Neuronal stem cell (in vitro differentiated cells): ENCODE data around the gene DOHH.
A peak's percentile ranks its signal among the peaks of the same experiment; 100 is the strongest.

ENCODE experiments used
- DNase-seq: peaks from one replicate; pipeline ENCODE4 v3.0.0-alpha.2; 2013; ENCODE audit warnings: low spot score
- H2AFZ ChIP-seq: one replicate; pipeline ENCODE4 v1.6.1; 2013; ENCODE audit warnings: mild to moderate bottlenecking, low read length, inconsistent platforms
- H2AK5ac ChIP-seq: 2 replicates; pipeline ENCODE4 v1.6.1; 2013; ENCODE audit warnings: low read depth, mild to moderate bottlenecking, inconsistent platforms, low read length, moderate library complexity, mixed read lengths
- H2BK120ac ChIP-seq: 2 replicates; pipeline ENCODE4 v1.6.1; 2013; ENCODE audit warnings: low read depth, mild to moderate bottlenecking, inconsistent platforms, low read length, moderate library complexity, mixed read lengths
- H2BK12ac ChIP-seq: one replicate; pipeline ENCODE4 v1.6.1; 2013; ENCODE audit warnings: low read length, inconsistent platforms
- H2BK15ac ChIP-seq: 2 replicates; pipeline ENCODE4 v1.6.1; 2013; ENCODE audit warnings: mild to moderate bottlenecking, low read length, inconsistent platforms, mixed read lengths
- H2BK5ac ChIP-seq: one replicate; pipeline ENCODE4 v1.6.1; 2013; ENCODE audit warnings: inconsistent platforms, mild to moderate bottlenecking, low read length, moderate library complexity
- H3K14ac ChIP-seq: one replicate; pipeline ENCODE4 v1.6.1; 2013; ENCODE audit warnings: low read length, inconsistent platforms
- H3K18ac ChIP-seq: 2 replicates; pipeline ENCODE4 v1.6.1; 2013; ENCODE audit warnings: low read length, inconsistent platforms
- H3K23ac ChIP-seq: 2 replicates; pipeline ENCODE4 v1.6.1; 2013; ENCODE audit warnings: low read depth, mild to moderate bottlenecking, mixed read lengths, low read length, inconsistent platforms; ENCODE audit not compliant: poor library complexity
- H3K27ac ChIP-seq: replicated peaks from 3 replicates; pipeline ENCODE4 v1.5.1; 2013; ENCODE audit warnings: low read length, inconsistent platforms
- H3K27me3 ChIP-seq, 3 experiments: 2 replicates each; pipeline ENCODE4 v1.6.1; 2013; ENCODE audit warnings: low read length in 3 of 3, mild to moderate bottlenecking in 2 of 3, inconsistent platforms in 1 of 3, low read depth in 1 of 3, mixed read lengths in 1 of 3, moderate library complexity in 1 of 3; ENCODE audit not compliant: control insufficient read depth in 3 of 3, insufficient read depth in 3 of 3
- H3K36me3 ChIP-seq, 2 donors: replicated peaks in 1 of 2; 2 replicates each; pipeline ENCODE4 v1.6.1; 2013; ENCODE audit warnings: low read length in 2 of 2; ENCODE audit not compliant: control insufficient read depth in 2 of 2, insufficient read depth in 2 of 2
- H3K4ac ChIP-seq: 2 replicates; pipeline ENCODE4 v1.6.1; 2013; ENCODE audit warnings: inconsistent platforms, mild to moderate bottlenecking, low read length, moderate library complexity
- H3K4me1 ChIP-seq, 2 donors: 1 replicate in 1 of 2; 2 replicates in 1 of 2; pipeline ENCODE4 v1.6.1; 2013; ENCODE audit warnings: low read length in 2 of 2, low read depth in 1 of 2; ENCODE audit not compliant: control insufficient read depth in 2 of 2, insufficient read depth in 1 of 2
- H3K4me2 ChIP-seq: one replicate; pipeline ENCODE4 v1.6.1; 2013; ENCODE audit warnings: mild to moderate bottlenecking, low read length, inconsistent platforms; ENCODE audit not compliant: insufficient read depth, poor library complexity, severe bottlenecking
- H3K4me3 ChIP-seq, 2 donors: 2 replicates each; pipeline ENCODE4 v1.5.1; 2013; ENCODE audit warnings: low read length in 2 of 2, mild to moderate bottlenecking in 2 of 2, inconsistent platforms in 1 of 2, moderate library complexity in 1 of 2
- H3K79me1 ChIP-seq: one replicate; pipeline ENCODE4 v1.6.1; 2013; ENCODE audit warnings: low read depth, mild to moderate bottlenecking, inconsistent platforms, low read length, moderate library complexity
- H3K9ac ChIP-seq: one replicate; pipeline ENCODE4 v1.6.1; 2013; ENCODE audit warnings: mild to moderate bottlenecking, low read depth, low read length, inconsistent platforms; ENCODE audit not compliant: poor library complexity
- H3K9me3 ChIP-seq, 2 donors: replicated peaks in 1 of 2; 2 replicates each; pipeline versions ENCODE3 to v1.6.1; 2013; ENCODE audit warnings: low read length in 2 of 2, mild to moderate bottlenecking in 2 of 2, inconsistent platforms in 1 of 2, low read depth in 1 of 2, mixed read lengths in 1 of 2, moderate library complexity in 1 of 2; ENCODE audit not compliant: control insufficient read depth in 2 of 2, insufficient read depth in 1 of 2
- H4K8ac ChIP-seq: one replicate; pipeline ENCODE4 v1.6.1; 2013; ENCODE audit warnings: low read depth, mild to moderate bottlenecking, inconsistent platforms, low read length, moderate library complexity
- H4K91ac ChIP-seq: one replicate; pipeline ENCODE4 v1.6.1; 2013; ENCODE audit warnings: low read length, low read depth, mild to moderate bottlenecking, inconsistent platforms; ENCODE audit not compliant: poor library complexity
- WGBS, 2 donors: extraction: QIAGEN DNeasy Blood & Tissue Kit; methylation state at CpG; one replicate each; pipeline ENCODE4 v1.1.7; 2013; ENCODE audit warnings: missing lambda C conversion rate in 2 of 2, mixed read lengths in 1 of 2; ENCODE audit not compliant: insufficient read length in 2 of 2, insufficient replicate concordance in 1 of 2; ENCODE audit errors: extremely low coverage in 2 of 2; 5-methylcytosine and 5-hydroxymethylcytosine counted together

The DOHH gene

GRCh38 chr19:3477506-3477905 lies 23.0 kb downstream of the DOHH start:
- no peak overlapping the region for H2AK5ac ChIP-seq
- no peak overlapping the region for H2BK120ac ChIP-seq
- H3K9ac ChIP-seq = no peak overlapping the region
- no peak overlapping the region for H3K4me3 ChIP-seq
- no peak overlapping the region for H3K14ac ChIP-seq
- H3K27me3 ChIP-seq = peaks cover 0 to 33% (median 4%) of the 10 kb centered on the region in 3 experiments
- no peaks in the 10 kb centered on the region for H3K79me1 ChIP-seq
- H2AFZ ChIP-seq = no peak overlapping the region
- H3K18ac ChIP-seq = no peak overlapping the region
- no peak overlapping the region for H4K91ac ChIP-seq
- no peak overlapping the region for H3K4me2 ChIP-seq
- H3K4ac ChIP-seq = no peak overlapping the region
- no peak overlapping the region for H2BK5ac ChIP-seq
- peaks cover 2 to 6% of the 10 kb centered on the region in 2 donors for H3K4me1 ChIP-seq
- no peaks in the 10 kb centered on the region for H3K9me3 ChIP-seq
- no peak overlapping the region for H4K8ac ChIP-seq
- no peak for DNase-seq
- no peak overlapping the region for H3K27ac ChIP-seq
- no peak overlapping the region for H3K23ac ChIP-seq
- no peak overlapping the region for H2BK12ac ChIP-seq
- no peaks in the 10 kb centered on the region for H3K36me3 ChIP-seq
- no peak overlapping the region for H2BK15ac ChIP-seq

GRCh38 chr19:3476830-3477229 lies 23.6 kb downstream of the DOHH start:
- H3K4me2 ChIP-seq = no peak overlapping the region
- no peak overlapping the region for H3K4me3 ChIP-seq
- H4K8ac ChIP-seq = no peak overlapping the region
- H3K9me3 ChIP-seq = peaks cover 0 to 1% of the 10 kb centered on the region in 2 donors
- H2BK12ac ChIP-seq = no peak overlapping the region
- H3K9ac ChIP-seq = no peak overlapping the region
- peaks cover 2 to 5% of the 10 kb centered on the region in 2 donors for H3K4me1 ChIP-seq
- H3K79me1 ChIP-seq = no peaks in the 10 kb centered on the region
- no peak overlapping the region for H3K4ac ChIP-seq
- H3K27ac ChIP-seq = no peak overlapping the region
- WGBS, 2 donors = no CpG with 5 or more reads among the region's 2 CpGs
- no peak overlapping the region for H3K14ac ChIP-seq
- no peak overlapping the region for H4K91ac ChIP-seq
- peaks cover 0 to 28% (median 4%) of the 10 kb centered on the region in 3 experiments for H3K27me3 ChIP-seq
- no peak overlapping the region for H3K18ac ChIP-seq
- no peak overlapping the region for H2BK120ac ChIP-seq
- no peak overlapping the region for H2AFZ ChIP-seq
- no peaks in the 10 kb centered on the region for H3K36me3 ChIP-seq
- H2BK5ac ChIP-seq = no peak overlapping the region
- H2AK5ac ChIP-seq = no peak overlapping the region
- no peak overlapping the region for H3K23ac ChIP-seq
- H2BK15ac ChIP-seq = no peak overlapping the region
- no peak for DNase-seq

GRCh38 chr19:3475449-3475848 lies 25.0 kb downstream of the DOHH start:
- Histone ChIP-seq H2AK5ac (no peak overlapping the region), H3K18ac (no peak overlapping the region), H3K9me3 (peaks cover 0 to 2% of the 10 kb centered on the region in 2 donors), H2BK120ac (no peak overlapping the region), H3K4me3 (no peak overlapping the region), H3K79me1 (no peaks in the 10 kb centered on the region), H3K27ac (no peak overlapping the region), H3K27me3 (peaks cover 0 to 18% (median 4%) of the 10 kb centered on the region in 3 experiments), H2BK5ac (no peak overlapping the region), H3K23ac (no peak overlapping the region), H3K4me1 (peaks cover 0 to under 1% of the 10 kb centered on the region in 2 donors), H3K14ac (no peak overlapping the region), H2BK15ac (no peak overlapping the region), H4K91ac (no peak overlapping the region), H3K4me2 (no peak overlapping the region), H3K36me3 (no peaks in the 10 kb centered on the region), H2BK12ac (no peak overlapping the region), H4K8ac (no peak overlapping the region), H3K9ac (no peak overlapping the region), H3K4ac (no peak overlapping the region), H2AFZ (no peak overlapping the region)
- 100% methylated on average over 3 of the region's 4 CpGs; no CpG with 5 or more reads in 1 of the 2 donors for WGBS, 2 donors
- DNase-seq = no peak

- no peak overlapping the region for H3K4me2 ChIP-seq
- no peak overlapping the region for H2BK12ac ChIP-seq
- no peaks in the 10 kb centered on the region for H3K4me1 ChIP-seq
- H3K79me1 ChIP-seq = no peaks in the 10 kb centered on the region
- H3K27ac ChIP-seq = no peak overlapping the region
- H4K91ac ChIP-seq = no peak overlapping the region
- no peaks in the 10 kb centered on the region for H3K36me3 ChIP-seq
- H2BK5ac ChIP-seq = no peak overlapping the region
- WGBS, 2 donors = no CpG with 5 or more reads among the region's 2 CpGs
- H2BK120ac ChIP-seq = no peak overlapping the region
- peaks cover 0 to 24% (median 6%) of the 10 kb centered on the region in 3 experiments for H3K27me3 ChIP-seq
- peak overlapping the region; percentile 37 for H2AK5ac ChIP-seq
- H3K23ac ChIP-seq = peak overlapping the region; percentile 61
- H4K8ac ChIP-seq = no peak overlapping the region
- no peak overlapping the region for H3K4me3 ChIP-seq
- no peak overlapping the region for H2BK15ac ChIP-seq
- H3K9me3 ChIP-seq = peaks cover 0 to 2% of the 10 kb centered on the region in 2 donors
- no peak overlapping the region for H3K9ac ChIP-seq
- no peak overlapping the region for H3K4ac ChIP-seq
- H2AFZ ChIP-seq = no peak overlapping the region
- no peak overlapping the region for H3K18ac ChIP-seq
- DNase-seq = no peak
- no peak overlapping the region for H3K14ac ChIP-seq
These were observed 25.9 kb downstream of the DOHH start for GRCh38 chr19:3474614-3475013.
